Measurements from ENCODE around the gene FBXO46. TPM values are rescaled to one million over a fixed set of nuclear protein-coding genes. Genes with fewer than 3 reads are reported as not detected.

FBXO46 gene, protein sequence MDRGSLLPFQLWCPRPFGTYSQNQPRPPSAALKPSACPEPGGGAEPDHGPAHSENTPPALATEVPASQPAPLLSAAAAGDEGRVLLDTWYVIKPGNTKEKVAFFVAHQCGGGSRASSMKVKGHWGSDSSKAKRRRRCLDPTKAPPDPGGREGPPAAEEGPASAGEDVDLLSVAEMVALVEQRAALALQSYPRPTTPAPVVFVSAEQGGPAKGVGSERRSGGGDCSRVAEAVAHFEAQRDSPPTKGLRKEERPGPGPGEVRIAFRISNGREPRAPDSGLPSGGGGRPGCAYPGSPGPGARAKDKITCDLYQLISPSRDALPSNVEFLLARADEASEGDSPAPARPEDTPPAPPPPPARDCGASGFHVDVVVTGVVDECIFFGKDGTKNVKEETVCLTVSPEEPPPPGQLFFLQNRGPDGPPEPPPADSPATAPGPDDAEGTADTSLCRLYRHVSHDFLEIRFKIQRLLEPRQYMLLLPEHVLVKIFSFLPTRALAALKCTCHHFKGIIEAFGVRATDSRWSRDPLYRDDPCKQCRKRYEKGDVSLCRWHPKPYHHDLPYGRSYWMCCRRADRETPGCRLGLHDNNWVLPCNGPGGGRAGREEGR
- total RNA-seq = 4.3 and 5.5 TPM in 2 replicates

GRCh38 chr19:45730368-45731288 is at the start of gene FBXO46:
FBXO46 (minus strand) TSS chr19:45730896; CDS start chr19:45713495, 17,401 bp downstream.

GRCh38 chr19:45768984-45769782 is 38.5 kb upstream of the FBXO46 start, which contains the start of gene SIX5:
SIX5 (minus strand) TSS chr19:45769252; CDS start chr19:45768844, 408 bp downstream.

GRCh38 chr19:45733160-45733810 is 2.6 kb upstream of the FBXO46 start, which contains the start of gene MEIOSIN:
MEIOSIN (plus strand) TSS chr19:45733439; CDS start chr19:45735377, 1,938 bp downstream.

DNA sequence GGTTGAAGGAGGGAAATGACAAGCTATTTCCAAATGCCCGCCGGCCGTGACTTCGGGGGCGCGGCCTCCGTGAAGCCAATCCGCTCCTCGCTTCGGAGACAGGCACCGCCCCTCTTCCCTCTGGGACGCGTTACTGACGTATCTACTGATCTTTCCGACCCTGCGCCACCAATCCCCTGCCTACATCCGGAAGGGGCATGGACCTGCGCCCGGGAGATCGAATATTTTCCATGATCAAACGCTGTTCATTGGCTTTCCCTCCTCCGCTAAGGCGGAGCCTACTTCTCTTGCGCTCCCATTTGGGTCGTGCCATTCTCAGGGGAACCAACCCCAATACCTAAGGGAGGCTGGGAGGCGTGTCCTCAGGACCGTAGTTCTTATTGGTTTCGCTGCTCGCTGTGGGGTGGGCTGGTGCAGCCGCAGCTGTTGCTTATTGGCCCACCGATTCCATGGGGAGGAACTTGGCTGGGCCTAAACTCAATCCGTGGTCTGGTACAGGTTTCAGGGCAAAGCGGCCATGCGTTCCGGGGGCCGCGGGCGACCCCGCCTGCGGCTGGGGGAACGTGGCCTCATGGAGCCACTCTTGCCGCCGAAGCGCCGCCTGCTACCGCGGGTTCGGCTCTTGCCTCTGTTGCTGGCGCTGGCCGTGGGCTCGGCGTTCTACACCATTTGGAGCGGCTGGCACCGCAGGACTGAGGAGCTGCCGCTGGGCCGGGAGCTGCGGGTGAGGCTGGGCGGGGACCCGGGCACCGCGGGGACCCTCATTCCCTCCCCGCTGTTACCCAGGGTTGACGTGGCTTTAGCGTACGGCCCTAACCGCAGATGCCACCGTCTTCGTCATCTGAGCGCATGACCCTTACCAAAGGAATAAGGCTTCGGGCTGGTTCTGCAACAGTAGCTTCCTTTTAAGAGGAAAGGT is 38.2 kb downstream of the FBXO46 start, which contains the start of gene QPCTL:
Gene QPCTL (plus strand): TSS at position 480 of the 919 bp plus-strand sequence. CDS start 38 bp downstream, at position 518.

GRCh38 chr19:45691516-45692186 is 39.0 kb downstream of the FBXO46 start, which contains the start of gene SNRPD2:
SNRPD2 (minus strand) TSS chr19:45691953; CDS start chr19:45691888, 65 bp downstream.

GRCh38 chr19:45667620-45668341 is 62.9 kb downstream of the FBXO46 start, which contains the start of gene GIPR:
GIPR (plus strand) TSS chr19:45668221; CDS start chr19:45669521, 1,300 bp downstream.

Other genes with a start within 250 kb of the FBXO46 start
- 8.4 and 21.1 TPM in 2 replicates for gene RTN2, start 233.8 kb downstream of the FBXO46 start, total RNA-seq
- 1.4 and 1.9 TPM in 2 replicates for gene PPM1N, start 232.5 kb downstream of the FBXO46 start, total RNA-seq
- 135 and 170 TPM in 2 replicates for gene VASP, start 223.4 kb downstream of the FBXO46 start, total RNA-seq
- gene OPA3, start 146.1 kb downstream of the FBXO46 start, total RNA-seq = 4.5 and 5.6 TPM in 2 replicates
- gene GPR4, start 128.7 kb downstream of the FBXO46 start, total RNA-seq = 1.5 and 4.2 TPM in 2 replicates
- gene EML2, start 91.5 kb downstream of the FBXO46 start, total RNA-seq = 17.5 and 37.1 TPM in 2 replicates
- gene GIPR, start 62.7 kb downstream of the FBXO46 start, total RNA-seq = 0.15 TPM in 1 of 2 replicates, not detected in the other
- gene SNRPD2, start 38.9 kb downstream of the FBXO46 start, total RNA-seq = 461 and 713 TPM in 2 replicates
- gene QPCTL, start 38.2 kb downstream of the FBXO46 start, total RNA-seq = 16.7 and 26.0 TPM in 2 replicates
- gene MEIOSIN, start 2.5 kb upstream of the FBXO46 start, total RNA-seq = not detected in 2 replicates
- 4.9 and 5.8 TPM in 2 replicates for gene SIX5, start 38.4 kb upstream of the FBXO46 start, total RNA-seq
- gene DMPK, start 51.6 kb upstream of the FBXO46 start, total RNA-seq = 5.5 and 6.5 TPM in 2 replicates
- gene DMWD, start 61.9 kb upstream of the FBXO46 start, total RNA-seq = 18.5 and 20.1 TPM in 2 replicates
- gene RSPH6A, start 84.4 kb upstream of the FBXO46 start, total RNA-seq = 0.15 TPM in 1 of 2 replicates, not detected in the other
- 23.1 and 32.1 TPM in 2 replicates for gene SYMPK, start 132.3 kb upstream of the FBXO46 start, total RNA-seq
- gene FOXA3, start 133.4 kb upstream of the FBXO46 start, total RNA-seq = under 0.01 TPM in 1 of 2 replicates, not detected in the other
- 21.1 and 22.2 TPM in 2 replicates for gene IRF2BP1, start 155.2 kb upstream of the FBXO46 start, total RNA-seq
- gene MYPOP, start 171.7 kb upstream of the FBXO46 start, total RNA-seq = 1.1 and 1.6 TPM in 2 replicates
- not detected in 2 replicates for gene NANOS2, start 183.9 kb upstream of the FBXO46 start, total RNA-seq
- 2.1 and 3.2 TPM in 2 replicates for gene NOVA2, start 243.0 kb upstream of the FBXO46 start, total RNA-seq

Data from epithelial cell of umbilical artery (primary cell).